Retinal pigment epithelial cell (primary cell): ENCODE results near the gene CD200.
"Not testable (repeated sequence)": the region's sequence is repeated elsewhere in the genome, so short reads cannot be mapped to it uniquely, and the experiment has no call there.

Source experiments
- DNase-seq: peaks from one replicate; pipeline ENCODE4 v3.0.0-alpha.2; 2010; ENCODE audit warnings: low read depth
- H3K4me3 ChIP-seq: 2 replicates; pipeline ENCODE4 v1.5.1; 2011; ENCODE audit warnings: mild to moderate bottlenecking, low read length, control low read depth, moderate library complexity
- TF ChIP-seq, protein P1 (sequence below): conservative IDR thresholded peaks from 2 replicates; pipeline ENCODE4 v1.5.1; 2011; ENCODE audit warnings: low read depth, low read length, control low read depth, inconsistent platforms

CD200 gene

DNA sequence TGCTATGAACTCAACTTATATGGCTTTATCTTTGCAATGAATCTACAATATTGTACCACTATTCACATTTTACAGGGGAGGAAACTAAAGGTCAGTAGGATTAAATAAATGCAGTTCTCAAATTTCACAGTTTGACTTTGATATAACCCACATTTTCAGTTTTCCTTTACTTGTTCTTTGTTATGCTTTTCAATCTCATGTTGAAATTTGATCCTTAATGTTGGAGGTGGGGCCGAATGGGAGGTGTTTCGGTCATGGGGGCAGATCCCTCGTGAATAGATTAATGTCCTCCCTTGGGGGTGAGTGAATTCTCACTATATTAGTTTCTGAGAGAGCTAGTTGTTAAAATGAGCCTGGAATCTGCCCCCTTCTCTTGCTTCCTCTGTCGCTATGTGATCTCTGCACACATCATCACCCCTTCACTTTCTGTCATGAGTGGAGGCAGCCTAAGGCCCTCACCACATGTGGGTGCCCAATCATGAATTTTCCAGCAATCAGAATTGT lies 44.7 kb downstream of the CD200 start:
- no peak for DNase-seq
- no peak overlapping the region for H3K4me3 ChIP-seq
- TF ChIP-seq, protein P1, sequence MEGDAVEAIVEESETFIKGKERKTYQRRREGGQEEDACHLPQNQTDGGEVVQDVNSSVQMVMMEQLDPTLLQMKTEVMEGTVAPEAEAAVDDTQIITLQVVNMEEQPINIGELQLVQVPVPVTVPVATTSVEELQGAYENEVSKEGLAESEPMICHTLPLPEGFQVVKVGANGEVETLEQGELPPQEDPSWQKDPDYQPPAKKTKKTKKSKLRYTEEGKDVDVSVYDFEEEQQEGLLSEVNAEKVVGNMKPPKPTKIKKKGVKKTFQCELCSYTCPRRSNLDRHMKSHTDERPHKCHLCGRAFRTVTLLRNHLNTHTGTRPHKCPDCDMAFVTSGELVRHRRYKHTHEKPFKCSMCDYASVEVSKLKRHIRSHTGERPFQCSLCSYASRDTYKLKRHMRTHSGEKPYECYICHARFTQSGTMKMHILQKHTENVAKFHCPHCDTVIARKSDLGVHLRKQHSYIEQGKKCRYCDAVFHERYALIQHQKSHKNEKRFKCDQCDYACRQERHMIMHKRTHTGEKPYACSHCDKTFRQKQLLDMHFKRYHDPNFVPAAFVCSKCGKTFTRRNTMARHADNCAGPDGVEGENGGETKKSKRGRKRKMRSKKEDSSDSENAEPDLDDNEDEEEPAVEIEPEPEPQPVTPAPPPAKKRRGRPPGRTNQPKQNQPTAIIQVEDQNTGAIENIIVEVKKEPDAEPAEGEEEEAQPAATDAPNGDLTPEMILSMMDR = no peak

DNA sequence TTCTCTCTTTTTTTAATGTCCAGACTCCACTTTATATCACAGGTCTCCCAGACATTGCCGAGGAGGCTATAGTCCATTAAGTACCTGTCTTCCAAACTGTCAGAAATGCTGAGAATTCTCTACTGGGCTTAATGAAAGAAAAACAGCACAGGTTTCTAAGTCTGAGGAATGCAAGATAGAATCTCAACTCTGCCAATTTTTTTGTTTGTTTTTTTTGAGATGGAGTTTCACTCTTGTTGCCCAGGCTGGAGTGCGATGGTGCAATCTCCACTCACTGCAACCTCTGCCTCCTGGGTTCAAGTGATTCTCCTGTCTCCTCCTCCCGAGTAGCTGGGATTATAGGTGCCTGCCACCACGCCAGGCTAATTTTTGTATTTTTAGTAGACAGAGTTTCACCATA lies 45.4 kb downstream of the CD200 start:
- H3K4me3 ChIP-seq, DNase-seq: not testable (repeated sequence)

DNA sequence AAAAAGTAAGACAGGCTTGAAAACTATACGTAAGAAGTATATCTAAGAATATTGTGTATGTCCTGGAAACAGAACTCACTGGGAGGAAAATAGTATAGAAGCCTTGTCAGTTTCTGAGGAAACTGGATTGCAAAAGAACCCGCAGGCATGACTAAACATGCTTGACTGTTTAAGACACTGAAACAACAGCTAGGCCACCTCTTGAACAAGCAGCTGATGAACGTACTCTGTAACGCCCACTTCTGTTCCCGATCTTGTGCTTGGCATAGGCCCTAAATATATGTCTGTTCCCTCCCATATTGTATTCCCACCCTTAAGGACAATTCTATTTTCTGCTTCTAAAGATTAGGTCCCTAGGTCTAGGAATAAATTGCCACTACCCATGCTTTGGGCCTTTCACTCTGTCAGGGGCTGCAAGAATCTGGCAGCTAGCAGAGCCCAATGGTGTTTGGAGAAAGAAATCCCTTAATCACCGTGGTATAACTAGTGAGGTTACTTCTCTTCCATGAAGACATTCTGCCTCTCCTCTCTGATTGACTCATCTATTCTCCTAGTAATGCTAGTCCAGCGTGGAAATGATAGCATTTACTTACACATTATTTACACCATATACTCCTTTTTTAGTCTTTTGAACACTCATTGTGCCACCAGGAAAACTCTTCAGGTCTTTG lies 46.2 kb downstream of the CD200 start:
- TF ChIP-seq, protein P1 = no peak
- no peak overlapping the region for H3K4me3 ChIP-seq
- DNase-seq = no peak

DNA sequence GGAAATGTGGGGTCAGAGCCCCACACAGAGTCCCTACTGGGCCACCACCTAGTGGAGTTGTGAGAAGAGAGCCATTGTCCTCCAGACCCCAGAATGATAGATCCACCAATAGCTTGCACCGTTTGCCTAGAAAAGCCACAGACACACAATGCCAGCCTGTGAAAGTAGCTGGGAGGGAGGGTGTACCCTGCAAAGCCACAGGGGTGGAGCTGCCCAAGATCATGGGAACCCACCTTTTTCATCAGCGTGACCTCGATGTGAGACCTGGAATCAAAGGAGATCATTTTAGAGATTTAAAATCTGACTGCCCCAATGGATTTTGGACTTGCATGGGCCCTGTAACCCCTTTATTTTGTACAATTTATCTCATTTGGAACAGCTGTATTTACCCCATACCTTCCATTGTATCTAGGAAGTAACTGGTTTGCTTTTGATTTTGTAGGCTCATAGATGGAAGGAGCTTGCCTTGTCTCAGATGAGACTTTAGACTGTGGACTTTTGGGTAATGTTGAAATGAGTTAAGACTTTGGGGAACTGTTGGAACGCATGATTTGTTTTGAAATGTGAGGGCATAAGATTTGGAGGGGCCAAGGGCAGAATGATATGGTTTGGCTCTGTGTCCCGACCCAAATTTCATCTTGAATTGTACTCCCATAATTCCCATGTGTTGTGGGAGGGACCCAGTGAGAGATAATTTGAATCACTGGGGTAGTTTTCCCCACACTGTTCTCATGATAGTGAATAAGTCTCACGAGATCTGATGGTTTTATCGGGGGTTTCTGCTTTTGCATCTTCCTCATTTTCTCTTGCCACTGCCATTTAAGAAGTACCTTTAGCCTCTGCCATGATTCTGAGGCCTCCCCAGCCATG lies 49.0 kb downstream of the CD200 start:
- TF ChIP-seq, protein P1 = no peak
- DNase-seq = no peak
- no peak overlapping the region for H3K4me3 ChIP-seq

DNA sequence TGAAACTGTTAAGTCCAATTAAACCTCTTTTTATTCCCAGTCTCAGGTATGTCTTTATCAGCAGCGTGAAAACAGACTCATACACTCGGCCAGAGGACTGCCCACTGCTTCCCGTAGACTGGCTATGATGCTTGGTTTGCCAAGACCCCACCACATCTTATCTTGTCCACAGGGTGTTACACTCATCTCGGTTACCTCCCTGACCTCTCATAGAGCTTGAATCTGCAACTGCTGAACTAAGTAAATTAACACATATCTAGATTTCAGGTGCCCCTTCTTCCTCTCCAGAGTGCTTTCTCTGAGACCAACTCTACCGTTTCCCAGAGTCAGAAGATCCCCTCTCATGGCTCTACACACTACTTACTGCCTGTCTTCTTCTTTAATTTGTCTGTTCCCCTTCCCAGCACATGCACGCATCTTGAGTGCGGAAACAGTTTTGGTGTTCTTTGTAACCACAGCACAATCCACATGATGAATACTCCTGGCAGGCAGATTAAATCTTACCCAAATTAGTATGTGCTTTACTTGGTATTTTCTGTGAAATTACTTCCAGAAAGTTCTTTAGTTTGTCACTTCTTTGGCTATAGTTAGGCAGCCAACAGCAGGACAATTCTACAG lies 49.7 kb downstream of the CD200 start:
- no peak for DNase-seq
- TF ChIP-seq, protein P1 = no peak
- H3K4me3 ChIP-seq = no peak overlapping the region

DNA sequence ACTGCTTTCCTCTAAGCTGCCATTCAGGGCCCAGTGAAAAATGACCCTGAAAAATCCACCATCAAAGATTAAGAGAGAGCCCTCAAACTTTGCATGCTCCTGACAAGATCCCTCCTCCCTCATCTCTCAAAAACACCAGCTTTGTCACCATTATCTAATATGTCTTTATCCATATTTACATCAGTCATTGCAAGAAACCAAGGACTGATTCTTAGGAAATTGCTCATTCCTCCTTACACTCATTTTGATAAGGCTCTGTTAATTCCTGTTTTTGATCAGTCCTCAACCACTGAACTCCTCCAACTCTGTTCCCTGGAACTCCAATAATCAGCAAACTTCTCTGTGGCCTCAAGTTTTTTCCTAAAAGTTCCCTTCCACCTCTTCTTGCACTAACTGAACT lies 51.8 kb downstream of the CD200 start:
- no peak overlapping the region for H3K4me3 ChIP-seq
- TF ChIP-seq, protein P1 = no peak
- DNase-seq = no peak

DNA sequence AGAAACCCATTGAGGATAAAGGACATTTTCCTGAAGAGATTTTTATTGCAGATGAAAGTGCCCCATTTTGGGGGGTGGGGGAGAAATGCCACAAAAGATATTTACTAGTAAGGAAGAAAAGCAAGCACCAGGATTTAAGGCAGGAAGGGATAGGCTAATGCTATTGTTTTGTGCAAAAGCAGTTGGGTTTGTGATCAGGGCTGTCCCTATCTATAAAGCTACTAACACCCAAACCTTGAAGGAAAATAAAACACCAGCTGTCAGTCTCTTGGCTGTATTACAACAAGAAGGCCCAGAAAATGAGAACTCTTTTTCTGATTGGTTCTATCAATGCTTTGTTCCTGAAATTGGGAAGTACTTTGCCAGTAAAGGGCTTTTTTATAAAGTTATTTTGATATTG lies 56.0 kb downstream of the CD200 start:
- no peak for DNase-seq
- TF ChIP-seq, protein P1 = no peak
- no peak overlapping the region for H3K4me3 ChIP-seq
